Endothelial cell of umbilical vein (primary cell): ENCODE results near the gene APOH. TPM values are rescaled to one million over a fixed set of nuclear protein-coding genes. Genes with fewer than 3 reads are reported as not detected.

Source experiments
- BruUV-seq: library from RNA; stranded (reverse); fragments of 400-500 nt; replicated peaks from 2 replicates; lab custom pipeline; 2021; lab: Mats Ljungman, UMichigan
- CTCF ChIA-PET: fragments of 300-600, 350-600 bp; sonication (Branson Sonifier 250); formaldehyde crosslinking; loops from one replicate; lab custom pipeline; 2021; ENCODE audit warnings: antibody characterized with exemption, inconsistent platforms; lab: Charles Lee
- POLR2A ChIA-PET: fragments of 300-600, 350-600 bp; sonication (Branson Sonifier 250); formaldehyde crosslinking; loops from one replicate; lab custom pipeline; 2021; ENCODE audit warnings: antibody characterized with exemption, inconsistent platforms; lab: Charles Lee
- DNase-seq: peaks from one replicate; pipeline ENCODE4 v3.0.0-alpha.2; 2011; ENCODE audit warnings: low read depth, low spot score
- FAIRE-seq: peaks from 2 replicates; lab custom pipeline; 2011; peaks lifted over from hg19 to GRCh38; lab: Jason Lieb, UNC
- H2AFZ ChIP-seq: 2 replicates; pipeline ENCODE4 v1.6.0; 2012; ENCODE audit warnings: low read depth, low read length, control low read depth, inconsistent platforms
- H3K27ac ChIP-seq: 2 replicates; pipeline ENCODE4 v1.5.1; 2011; ENCODE audit warnings: low read depth, mild to moderate bottlenecking, control low read depth, low read length, moderate library complexity; ENCODE audit not compliant: insufficient read depth
- H3K27me3 ChIP-seq, 2 experiments: 2 replicates each; pipeline versions ENCODE4 v1.6.0 to v1.6.1; 2011; ENCODE audit warnings: low read length in 2 of 2, mixed read lengths in 1 of 2; ENCODE audit not compliant: control insufficient read depth in 2 of 2, insufficient read depth in 2 of 2
- H3K36me3 ChIP-seq, 2 experiments: 2 replicates in 1 of 2; 3 replicates in 1 of 2; pipeline ENCODE4 v1.5.1; 2011; ENCODE audit warnings: low read length in 2 of 2, mild to moderate bottlenecking in 1 of 2, moderate library complexity in 1 of 2; ENCODE audit not compliant: control insufficient read depth in 2 of 2, insufficient read depth in 2 of 2; ENCODE audit errors: extremely low read depth in 1 of 2
- H3K4me1 ChIP-seq: 3 replicates; pipeline ENCODE4 v1.5.1; 2011; ENCODE audit warnings: mild to moderate bottlenecking, low read length; ENCODE audit not compliant: control insufficient read depth, insufficient read depth; ENCODE audit errors: extremely low read depth
- H3K4me2 ChIP-seq: 2 replicates; pipeline ENCODE4 v1.6.1; 2011; ENCODE audit warnings: low read length, control low read depth, mixed read lengths; ENCODE audit not compliant: insufficient read depth
- H3K4me3 ChIP-seq, 3 experiments: fragments of 200-600 bp in 1 of 3; sonication (generic), shearing (Covaris generic) in 1 of 3; replicated peaks in 1 of 3; 2 replicates each; pipeline ENCODE4 v1.5.1; 2011 to 2016; ENCODE audit warnings: control low read depth in 3 of 3, low read length in 3 of 3, mild to moderate bottlenecking in 2 of 3, inconsistent platforms in 1 of 3, low read depth in 1 of 3, moderate library complexity in 1 of 3; ENCODE audit not compliant: insufficient read depth in 1 of 3
- H3K79me2 ChIP-seq: 2 replicates; pipeline ENCODE4 v1.6.0; 2012; ENCODE audit warnings: low read length, inconsistent platforms; ENCODE audit not compliant: control insufficient read depth, insufficient read depth
- H3K9ac ChIP-seq: replicated peaks from 2 replicates; pipeline ENCODE3; 2011; ENCODE audit warnings: low read length, control low read depth; ENCODE audit not compliant: insufficient read depth; ENCODE audit errors: extremely low read depth
- H3K9me1 ChIP-seq: replicated peaks from 3 replicates; pipeline ENCODE4 v1.6.0; 2011; ENCODE audit warnings: mild to moderate bottlenecking, low read length; ENCODE audit not compliant: control insufficient read depth, insufficient read depth; ENCODE audit errors: extremely low read depth
- H3K9me3 ChIP-seq: replicated peaks from 2 replicates; pipeline ENCODE4 v1.5.1; 2012; ENCODE audit warnings: low read length, inconsistent platforms; ENCODE audit not compliant: control insufficient read depth, insufficient read depth
- H4K20me1 ChIP-seq: replicated peaks from 2 replicates; pipeline ENCODE3; 2011; ENCODE audit warnings: mild to moderate bottlenecking, low read length; ENCODE audit not compliant: control insufficient read depth, insufficient read depth; ENCODE audit errors: extremely low read depth
- EZH2 ChIP-seq: IDR thresholded peaks from 2 replicates; pipeline ENCODE4 v1.6.1; 2012; ENCODE audit warnings: borderline replicate concordance, low read depth, mild to moderate bottlenecking, moderate library complexity, low read length, inconsistent platforms; ENCODE audit not compliant: severe bottlenecking
- FOS ChIP-seq: IDR thresholded peaks from 2 replicates; pipeline ENCODE4 v1.6.1; 2011; ENCODE audit warnings: mild to moderate bottlenecking, low read length, moderate library complexity, borderline replicate concordance; ENCODE audit not compliant: insufficient read depth
- GATA2 ChIP-seq: IDR thresholded peaks from 2 replicates; pipeline ENCODE4 v1.7.0; 2011; ENCODE audit warnings: low read depth, mild to moderate bottlenecking, moderate library complexity, mixed read lengths, low read length; ENCODE audit not compliant: insufficient read length, insufficient read depth
- JUN ChIP-seq: IDR thresholded peaks from 2 replicates; pipeline ENCODE4 v1.6.1; 2011; ENCODE audit warnings: borderline replicate concordance, low read depth; ENCODE audit not compliant: insufficient read length, insufficient read depth
- MYC ChIP-seq: IDR thresholded peaks from one replicate; pipeline ENCODE4 v1.6.1; 2011; ENCODE audit warnings: mild to moderate bottlenecking, low read depth, low read length
- POLR2A ChIP-seq: IDR thresholded peaks from 2 replicates; pipeline ENCODE4 v1.6.1; 2012; ENCODE audit warnings: low read depth, mild to moderate bottlenecking, control low read depth, low read length
- POLR2AphosphoS5 ChIP-seq: IDR thresholded peaks from 2 replicates; pipeline ENCODE4 v1.6.1; 2012; ENCODE audit warnings: low read depth, mild to moderate bottlenecking, control low read depth, low read length, moderate library complexity; ENCODE audit not compliant: insufficient read depth
- dilution Hi-C: fragments of 300-500 bp; cut with MboI; formaldehyde crosslinking; loops from one replicate; pipeline ENCODE4 v1.15.0; 2019; ENCODE audit warnings: low sequenced_read_pairs; ENCODE audit not compliant: extremely low pct_ligation_motif_present
- intact Hi-C: fragments of 100-400 bp; cut with micrococcal nuclease; formaldehyde crosslinking; loops from one replicate; pipeline ENCODE4 v1.10.0; 2022
- polyA plus RNA-seq, 4 experiments: library from polyadenylated mRNA; depleted of rRNA in 3 of 4; stranded (reverse) in 3 of 4; unstranded in 1 of 4; fragments of >200 nt; gene quantifications; 2 replicates each; pipeline versions ENCODE4 v1.2.1 to v1.2.3, GENCODE V29; 2011 to 2012; ENCODE audit warnings: missing spikeins in 1 of 4
- total RNA-seq: library from RNA; stranded (reverse); gene quantifications from 2 replicates; pipeline ENCODE4 v1.2.3, GENCODE V29; 2021
- TF ChIP-seq, protein P1 (sequence below): IDR thresholded peaks from 2 replicates; pipeline ENCODE4 v1.6.1; 2011; ENCODE audit not compliant: insufficient read depth, insufficient read length
- TF ChIP-seq, protein P2 (sequence below), 2 donors: IDR thresholded peaks; 1 replicate in 1 of 2; 2 replicates in 1 of 2; pipeline ENCODE4 v1.5.1; 2011; ENCODE audit warnings: low read length in 2 of 2, mild to moderate bottlenecking in 2 of 2, moderate library complexity in 2 of 2, control low read depth in 1 of 2, inconsistent platforms in 1 of 2, low read depth in 1 of 2; ENCODE audit not compliant: insufficient read depth in 1 of 2; ENCODE audit errors: extremely low read depth in 1 of 2

Gene APOH
- total and polyA plus RNA-seq, 2 donors (not counting 3 experiments of a cell fraction or from before 2014, with no cell fraction given): not detected

DNA sequence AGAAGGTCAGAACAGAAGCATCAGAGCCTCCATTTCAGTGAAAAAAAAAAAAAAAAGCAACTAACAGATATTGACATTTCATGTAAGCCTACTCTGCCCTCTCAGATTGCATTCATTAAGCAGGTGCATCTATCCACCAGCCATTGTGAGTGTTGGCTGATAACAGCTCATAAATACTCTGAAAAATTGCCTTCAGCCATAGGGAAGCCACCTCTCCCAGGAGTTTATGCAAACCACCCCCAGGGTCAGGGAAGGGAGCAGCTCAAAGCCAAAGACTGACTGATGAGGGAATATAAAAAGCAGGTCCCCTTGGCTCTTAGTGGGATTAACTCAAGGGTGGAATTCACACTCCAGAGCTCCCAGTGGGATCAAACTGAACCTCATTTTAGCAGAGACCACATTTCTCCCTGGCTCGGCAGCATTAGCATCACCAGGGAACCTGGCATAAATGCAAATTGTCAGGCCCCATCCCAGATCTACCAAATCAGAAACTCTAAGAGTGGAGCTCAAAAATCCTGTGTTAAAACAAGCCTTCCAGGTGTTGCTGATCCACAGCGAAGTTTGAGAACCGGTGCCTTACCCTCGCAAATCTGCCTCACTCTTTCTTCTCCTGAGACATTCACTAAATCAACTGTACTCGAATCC is 14.2 kb downstream of the APOH start:
- BruUV-seq: no TSS peak
- ChIA-PET CTCF (interaction anchor here (0.9 kb wide), 1 partner anchor 15 kb away, joined by 4 read pairs; no protein-coding TSS in a partner anchor), POLR2A (no interaction called here)
- no peak overlapping the region for H3K4me3 ChIP-seq
- H4K20me1 ChIP-seq: no peaks in the 10 kb centered on the region
- H3K27me3 ChIP-seq: peaks cover 4 to 10% of the 10 kb centered on the region in 2 experiments
- FAIRE-seq: no peak
- dilution Hi-C loops: no loop called here
- DNase-seq: no peak
- H3K27ac ChIP-seq: no peak overlapping the region
- TF ChIP-seq FOS (no peak), JUN (no peak), GATA2 (no peak), POLR2A (no peak), MYC (no peak), EZH2 (no peak), POLR2AphosphoS5 (no peak)
- TF ChIP-seq, protein P1, sequence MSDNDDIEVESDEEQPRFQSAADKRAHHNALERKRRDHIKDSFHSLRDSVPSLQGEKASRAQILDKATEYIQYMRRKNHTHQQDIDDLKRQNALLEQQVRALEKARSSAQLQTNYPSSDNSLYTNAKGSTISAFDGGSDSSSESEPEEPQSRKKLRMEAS: no peak
- TF ChIP-seq, protein P2, sequence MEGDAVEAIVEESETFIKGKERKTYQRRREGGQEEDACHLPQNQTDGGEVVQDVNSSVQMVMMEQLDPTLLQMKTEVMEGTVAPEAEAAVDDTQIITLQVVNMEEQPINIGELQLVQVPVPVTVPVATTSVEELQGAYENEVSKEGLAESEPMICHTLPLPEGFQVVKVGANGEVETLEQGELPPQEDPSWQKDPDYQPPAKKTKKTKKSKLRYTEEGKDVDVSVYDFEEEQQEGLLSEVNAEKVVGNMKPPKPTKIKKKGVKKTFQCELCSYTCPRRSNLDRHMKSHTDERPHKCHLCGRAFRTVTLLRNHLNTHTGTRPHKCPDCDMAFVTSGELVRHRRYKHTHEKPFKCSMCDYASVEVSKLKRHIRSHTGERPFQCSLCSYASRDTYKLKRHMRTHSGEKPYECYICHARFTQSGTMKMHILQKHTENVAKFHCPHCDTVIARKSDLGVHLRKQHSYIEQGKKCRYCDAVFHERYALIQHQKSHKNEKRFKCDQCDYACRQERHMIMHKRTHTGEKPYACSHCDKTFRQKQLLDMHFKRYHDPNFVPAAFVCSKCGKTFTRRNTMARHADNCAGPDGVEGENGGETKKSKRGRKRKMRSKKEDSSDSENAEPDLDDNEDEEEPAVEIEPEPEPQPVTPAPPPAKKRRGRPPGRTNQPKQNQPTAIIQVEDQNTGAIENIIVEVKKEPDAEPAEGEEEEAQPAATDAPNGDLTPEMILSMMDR (IDR thresholded peaks at IDR 0.05; ENCODE audit: extremely low read depth in 1 of 2, insufficient read depth in 1 of 2, low read depth in 1 of 2, low read length in 2 of 2): no peak
- H3K79me2 ChIP-seq: no peaks in the 10 kb centered on the region
- H2AFZ ChIP-seq: no peak overlapping the region
- no peaks in the 10 kb centered on the region for H3K4me1 ChIP-seq
- H3K9me3 ChIP-seq: no peaks in the 10 kb centered on the region
- no peak overlapping the region for H3K9ac ChIP-seq
- intact Hi-C loops: no loop called here
- no peak overlapping the region for H3K4me2 ChIP-seq
- no peaks in the 10 kb centered on the region for H3K9me1 ChIP-seq
- H3K36me3 ChIP-seq: no peaks in the 10 kb centered on the region
